ENCODE data around the gene GRID1.
A peak's percentile ranks its signal among the peaks of the same experiment; 100 is the strongest.

The GRID1 gene

DNA sequence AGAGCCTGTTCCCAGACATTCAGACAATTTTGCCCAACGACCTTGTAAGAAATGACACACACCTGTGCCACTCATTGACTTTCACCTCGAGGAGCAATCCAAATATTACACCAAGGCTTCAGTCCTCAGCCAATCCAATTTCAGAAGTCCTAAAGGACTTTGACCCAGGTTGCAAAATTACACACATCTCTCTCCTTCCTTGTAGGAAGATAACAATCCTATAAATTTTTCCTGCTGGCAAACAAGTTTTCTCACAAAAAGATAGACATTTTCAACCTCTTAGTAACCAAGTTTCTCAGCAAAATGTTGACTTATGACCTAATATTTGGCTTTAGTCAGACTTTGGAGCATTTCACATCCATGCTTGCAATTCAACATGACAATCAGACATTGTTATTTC is 745.0 kb downstream of the GRID1 start:
- DNase-seq, result no peak

GRCh38 chr10:85620807-85621206 is 745.8 kb downstream of the GRID1 start:
- no peak for DNase-seq

DNA sequence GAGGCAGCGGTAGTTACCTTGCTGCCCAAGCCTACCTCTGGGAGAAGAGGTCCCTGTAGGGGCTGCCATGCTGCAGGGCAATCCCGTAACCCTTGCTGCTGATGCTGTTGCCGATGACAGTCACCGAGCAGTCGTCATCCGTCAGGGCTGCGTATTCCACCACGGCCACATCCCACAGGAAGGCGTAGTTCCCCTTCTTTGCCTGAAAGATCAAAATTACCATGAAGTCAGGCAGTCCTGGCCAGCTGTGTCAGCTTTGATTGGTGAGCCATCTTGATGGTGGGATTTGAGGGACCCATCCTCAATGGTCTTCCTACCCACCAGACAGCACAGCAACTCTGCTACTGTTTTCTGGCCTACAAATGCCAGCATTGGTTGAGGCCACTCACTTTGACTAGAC is 746.8 kb downstream of the GRID1 start:
- no peak for DNase-seq

DNA sequence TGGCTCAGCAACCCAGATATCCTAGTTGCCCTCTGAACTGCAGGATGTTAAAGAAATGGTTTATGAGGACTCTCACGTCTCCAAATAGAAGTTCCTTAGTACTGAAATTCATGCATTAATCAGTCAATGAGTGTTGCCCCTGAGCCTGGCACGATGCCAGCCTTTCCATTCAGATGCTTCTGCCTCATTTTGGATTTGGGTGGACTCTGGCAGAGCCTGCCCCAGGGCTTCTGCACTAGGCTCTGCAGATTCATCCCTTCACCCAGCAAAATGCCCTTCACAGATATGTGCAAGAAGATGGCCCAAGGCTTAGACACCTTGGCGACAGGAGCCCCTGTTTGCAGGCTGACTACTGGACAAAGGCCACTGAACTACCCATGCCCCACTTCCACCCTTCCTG is 747.8 kb downstream of the GRID1 start:
- DNase-seq, result no peak

GRCh38 chr10:85617751-85618546 is 748.6 kb downstream of the GRID1 start:
- no peak for DNase-seq

GRCh38 chr10:85615556-85615955 is 751.0 kb downstream of the GRID1 start:
- DNase-seq, result no peak

DNA sequence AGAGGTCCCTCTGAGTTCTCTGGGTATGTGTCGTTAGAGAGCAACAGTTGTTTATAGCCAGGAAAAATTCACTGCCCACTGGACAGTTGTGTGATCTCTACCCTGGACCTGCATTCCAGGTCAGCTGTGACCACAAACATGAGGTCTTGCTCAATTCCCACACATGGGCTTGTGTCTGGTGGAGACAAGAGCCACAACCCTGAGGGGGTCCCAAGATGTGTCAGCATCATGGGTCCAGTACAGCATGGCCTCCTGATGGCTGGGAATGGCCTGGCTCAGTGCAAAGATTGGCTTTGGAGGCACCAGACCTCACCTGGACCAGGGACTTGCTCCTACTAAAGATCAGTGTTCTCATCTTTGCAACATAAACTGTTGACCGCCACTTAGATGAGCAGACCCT is 751.6 kb downstream of the GRID1 start:
- DNase-seq, result no peak

GRCh38 chr10:85614566-85614965 is 752.0 kb downstream of the GRID1 start:
- DNase-seq, result no peak

GRCh38 chr10:85613391-85613790 is 753.2 kb downstream of the GRID1 start:
- no peak for DNase-seq

- peak; percentile 29 for DNase-seq
Measured at GRCh38 chr10:85612833-85613232, 753.8 kb downstream of the GRID1 start.

GRCh38 chr10:85612378-85612775 is 754.2 kb downstream of the GRID1 start:
- DNase-seq, result peak; percentile 40

- no peak for DNase-seq
Measured at GRCh38 chr10:85611746-85612377, 754.7 kb downstream of the GRID1 start.

DNA sequence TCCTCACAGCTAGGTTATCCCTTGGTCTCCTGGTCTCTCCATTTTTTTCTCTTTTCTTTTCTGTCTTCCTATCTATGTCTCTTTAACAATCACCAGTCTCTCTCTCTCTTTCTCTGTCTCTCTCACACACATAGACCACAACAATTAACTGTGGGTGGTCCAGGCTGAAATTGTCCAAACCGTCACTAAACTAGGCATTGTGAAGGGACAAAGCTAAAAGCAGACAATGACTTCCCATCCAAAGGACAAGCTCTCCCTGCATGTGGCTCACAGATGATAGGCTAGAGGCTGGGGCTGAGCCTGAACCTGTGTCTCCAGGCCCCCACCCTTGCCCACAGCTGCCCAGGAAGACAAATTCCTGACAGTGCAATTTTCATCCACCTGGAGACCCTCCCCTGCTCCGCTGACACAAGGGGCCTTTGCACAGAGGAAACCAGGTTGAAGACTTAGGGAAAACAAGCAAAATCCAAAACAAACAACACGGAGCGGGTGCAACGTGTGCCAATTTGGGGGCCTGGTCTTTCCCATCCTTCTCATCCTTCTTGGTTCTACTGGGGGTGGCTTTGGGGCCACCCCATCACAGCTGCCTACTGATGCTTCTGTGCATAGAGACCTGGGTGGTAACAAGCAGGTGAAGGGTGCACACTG is 755.4 kb downstream of the GRID1 start:
- no peak for DNase-seq

DNA sequence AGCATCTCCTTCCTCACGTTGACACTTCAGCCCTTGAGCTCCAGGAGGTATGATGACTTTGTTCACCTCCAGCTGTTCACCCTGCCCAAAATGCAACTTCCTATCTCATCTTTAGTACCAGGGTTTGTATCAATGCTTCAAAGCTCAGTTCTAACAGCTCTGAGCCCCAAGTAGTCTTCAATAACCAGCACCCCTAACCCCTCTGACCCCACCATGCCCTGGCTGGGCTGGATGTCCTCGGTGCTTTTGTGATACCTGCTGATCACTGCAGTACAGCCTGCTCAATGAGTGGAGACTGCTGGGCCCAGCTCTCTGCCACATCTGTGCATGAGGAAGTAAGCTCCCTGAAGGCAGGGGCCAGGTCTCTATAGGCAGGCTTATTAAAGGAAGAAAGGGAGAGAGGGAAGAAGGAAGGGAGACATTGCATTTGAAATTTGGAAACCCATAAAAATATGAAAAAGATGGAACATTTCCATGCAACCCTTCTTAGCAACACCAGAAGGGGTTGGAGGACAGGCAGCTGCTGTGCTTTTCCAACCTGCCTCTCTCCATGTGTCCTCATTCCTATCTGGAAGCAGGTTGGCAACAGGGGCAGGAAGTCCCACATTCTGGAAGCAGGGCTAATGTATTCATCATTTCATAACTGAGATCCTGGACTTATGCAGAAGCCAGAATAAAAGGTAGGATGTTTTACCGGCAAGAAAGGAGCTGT is 756.1 kb downstream of the GRID1 start:
- no peak for DNase-seq

DNA sequence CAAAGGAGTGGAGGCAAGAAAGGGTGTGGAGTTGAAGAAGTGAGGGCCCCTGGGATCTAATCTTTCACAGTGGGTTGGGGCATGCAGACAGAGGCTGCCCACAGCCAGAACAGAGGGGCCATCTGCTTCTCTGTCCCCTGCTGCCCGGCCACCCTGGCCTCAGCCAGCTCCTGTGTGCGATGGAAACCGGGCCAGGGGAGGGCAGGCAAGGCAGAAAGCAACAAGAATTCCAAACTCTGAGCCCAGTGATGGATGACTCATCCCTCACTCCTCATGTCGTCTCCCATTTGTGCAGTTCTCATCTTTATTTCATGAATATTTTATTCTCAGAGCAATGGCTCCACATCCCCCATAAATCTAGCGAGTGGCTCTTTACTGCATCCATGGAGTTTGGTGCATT is 757.1 kb downstream of the GRID1 start:
- DNase-seq, result no peak

DNA sequence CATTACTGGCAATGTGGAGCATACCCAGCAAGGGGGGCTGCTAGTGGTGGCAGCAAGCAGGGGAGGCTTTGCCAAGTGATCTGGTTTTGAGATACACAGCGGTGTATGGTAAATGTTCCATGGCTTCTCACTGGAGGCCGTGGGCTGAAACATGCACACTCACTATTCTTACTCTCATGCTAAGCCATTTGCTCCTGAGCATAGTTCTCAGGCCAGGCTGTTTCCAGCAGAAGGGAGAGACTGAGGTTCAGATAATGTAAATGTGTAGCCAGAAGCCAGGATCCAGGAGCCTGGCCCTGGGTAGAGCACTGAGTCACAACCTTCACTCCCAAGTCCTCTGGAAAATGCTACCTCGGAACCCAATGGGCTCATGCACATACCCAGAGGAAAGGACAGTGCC is 757.9 kb downstream of the GRID1 start:
- DNase-seq, result no peak

- no peak for DNase-seq
Measured at GRCh38 chr10:85607043-85607695, 759.4 kb downstream of the GRID1 start.

DNA sequence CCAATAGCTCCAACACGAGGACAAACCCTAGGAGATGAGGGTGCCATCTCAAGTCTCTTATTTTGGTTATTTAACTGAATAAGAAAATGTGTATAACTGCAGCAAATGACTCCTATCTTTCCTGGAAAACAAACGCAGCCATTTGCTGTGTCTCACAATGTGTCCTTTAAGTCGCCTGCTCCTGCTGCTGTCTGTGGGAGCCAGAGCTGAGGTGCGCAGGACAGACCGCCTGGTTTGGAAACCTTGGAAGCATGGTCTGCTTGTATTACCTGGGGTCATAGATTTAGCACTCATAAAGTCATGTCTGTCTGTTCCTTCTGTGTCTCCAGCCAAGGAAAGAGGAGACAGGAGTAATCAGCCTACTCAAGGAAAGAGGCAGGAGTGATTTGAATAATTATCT is 760.2 kb downstream of the GRID1 start:
- DNase-seq, result no peak

DNA sequence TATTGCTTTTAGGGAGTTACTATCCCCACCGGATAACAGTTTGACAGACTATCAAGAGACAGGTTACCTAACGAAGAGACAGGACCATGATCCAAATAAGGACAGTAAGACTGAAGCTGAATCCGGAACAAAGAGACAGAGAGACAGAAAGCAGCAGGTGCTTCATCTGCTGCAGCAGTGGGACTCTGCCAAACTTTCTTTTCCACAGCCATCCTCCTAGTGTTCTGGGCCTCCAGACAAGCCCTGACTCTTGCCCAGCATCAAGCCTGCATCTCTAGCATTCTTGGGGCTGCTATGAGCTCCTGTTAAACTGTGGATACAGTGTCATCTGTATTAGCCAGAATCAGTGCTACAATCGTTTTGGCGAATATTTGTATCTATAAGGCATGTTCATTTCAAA is 761.7 kb downstream of the GRID1 start:
- no peak for DNase-seq

GRCh38 chr10:85604136-85604725 is 762.4 kb downstream of the GRID1 start:
- DNase-seq, result no peak

DNA sequence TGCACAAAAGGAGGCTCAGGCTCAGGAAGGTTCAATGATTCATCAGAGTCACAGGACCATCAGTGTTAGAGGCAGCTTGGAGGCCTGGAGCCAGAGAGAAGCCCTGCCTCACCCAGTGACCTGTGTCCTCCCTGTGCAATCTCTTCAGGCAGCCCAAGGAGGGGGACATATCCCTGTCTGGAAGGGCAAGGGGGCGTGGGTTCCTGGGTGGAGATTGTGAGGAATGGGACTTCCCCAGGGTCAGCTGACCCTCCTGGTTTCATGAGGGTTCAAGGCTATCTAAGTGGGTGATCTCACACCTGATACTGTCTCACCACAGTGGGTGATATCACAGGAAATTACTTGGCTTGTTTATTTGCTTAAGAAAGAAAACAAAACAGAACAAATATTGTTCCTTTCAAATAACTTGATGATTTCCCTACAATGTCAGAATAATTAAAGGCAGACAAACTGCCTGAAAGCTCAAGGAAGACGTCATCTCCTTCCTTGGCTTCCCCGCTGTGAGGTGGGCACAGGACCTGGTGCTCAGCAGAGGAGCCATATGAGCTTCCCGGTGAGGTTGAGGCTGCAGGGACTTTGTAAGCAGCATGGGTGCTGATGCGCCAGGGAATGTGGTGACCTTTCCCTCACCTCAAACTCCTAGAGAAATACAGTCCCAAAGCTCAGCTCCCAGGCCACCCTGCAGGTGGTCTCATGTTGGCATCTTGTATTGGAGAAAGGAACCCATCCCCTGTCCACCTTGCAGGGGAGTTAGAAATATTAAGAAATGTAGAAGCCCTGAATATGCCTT is 763.2 kb downstream of the GRID1 start:
- DNase-seq, result peak; percentile 21

DNA sequence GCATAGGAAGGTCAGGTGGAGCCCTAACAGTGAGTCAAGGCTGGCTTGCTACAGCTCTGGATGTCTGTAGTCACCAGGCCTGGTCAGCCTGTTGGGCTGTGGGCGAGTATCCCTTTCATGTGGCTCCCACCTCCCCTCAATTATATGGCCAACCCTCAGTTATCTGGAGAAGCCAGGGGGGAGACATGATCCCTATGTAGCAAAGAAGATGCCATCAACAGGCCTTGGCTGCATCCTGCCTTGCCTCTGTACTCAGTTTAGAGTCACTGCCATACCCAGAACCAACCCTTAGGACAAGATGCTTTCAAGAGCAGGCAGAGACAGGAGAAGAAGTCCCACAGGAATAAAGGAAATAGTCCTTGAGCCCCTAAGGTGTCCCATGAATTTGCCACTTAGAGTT is 763.9 kb downstream of the GRID1 start:
- no peak for DNase-seq

Measured in activated T-cell treated with anti-CD3 and anti-CD28 coated beads, Interleukin-2, amount 50 U/mL, for 1 hour (primary cell).